Activated CD4-positive, alpha-beta T cell treated with anti-CD3 and anti-CD28 coated beads for 1 hour (primary cell): ENCODE data around the gene NABP1.

Experiments
- DNase-seq: peaks from one replicate; pipeline ENCODE4 v3.0.0-alpha.2; 2020

Gene NABP1

GRCh38 chr2:191686066-191686465, 8.1 kb downstream of the NABP1 start:
- DNase-seq, result no peak

DNA sequence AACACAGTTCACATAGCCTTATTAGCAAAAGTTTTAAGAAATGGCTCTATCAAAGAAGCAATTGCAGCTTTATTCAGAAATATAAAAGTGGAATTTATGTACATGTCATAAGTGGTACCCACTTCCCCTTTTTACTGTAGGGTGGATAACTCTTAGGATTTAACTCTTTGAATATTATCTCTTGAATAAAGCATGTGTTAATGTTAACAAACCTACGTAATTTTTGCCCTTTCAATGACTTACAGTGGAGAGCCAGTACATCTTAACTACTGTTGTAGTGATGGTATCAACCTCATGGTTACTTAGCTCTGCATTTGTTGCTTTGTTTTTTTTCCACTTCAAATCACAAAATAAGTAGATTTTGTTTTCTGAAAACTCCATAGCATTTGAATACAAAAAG, 8.8 kb downstream of the NABP1 start:
- no peak for DNase-seq

DNA sequence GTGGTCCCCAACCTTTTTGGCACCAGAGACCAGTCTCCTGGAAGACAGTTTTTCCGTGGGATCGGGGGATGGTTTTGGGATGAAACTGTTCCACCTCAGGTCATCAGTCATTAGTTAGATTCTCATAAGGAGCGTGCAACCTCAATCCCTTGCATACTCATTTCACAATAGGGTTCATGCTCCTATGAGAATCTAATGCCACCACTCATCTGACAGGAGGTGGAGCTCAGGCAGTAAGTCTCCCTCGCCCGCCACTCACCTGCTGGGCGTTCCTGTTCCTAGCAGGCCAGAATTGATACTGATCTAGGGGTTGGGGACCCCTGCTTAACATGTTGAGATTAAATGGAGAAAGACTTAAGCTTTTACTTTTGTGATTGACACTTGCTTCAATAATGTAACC, 9.9 kb downstream of the NABP1 start:
- DNase-seq, result no peak

DNA sequence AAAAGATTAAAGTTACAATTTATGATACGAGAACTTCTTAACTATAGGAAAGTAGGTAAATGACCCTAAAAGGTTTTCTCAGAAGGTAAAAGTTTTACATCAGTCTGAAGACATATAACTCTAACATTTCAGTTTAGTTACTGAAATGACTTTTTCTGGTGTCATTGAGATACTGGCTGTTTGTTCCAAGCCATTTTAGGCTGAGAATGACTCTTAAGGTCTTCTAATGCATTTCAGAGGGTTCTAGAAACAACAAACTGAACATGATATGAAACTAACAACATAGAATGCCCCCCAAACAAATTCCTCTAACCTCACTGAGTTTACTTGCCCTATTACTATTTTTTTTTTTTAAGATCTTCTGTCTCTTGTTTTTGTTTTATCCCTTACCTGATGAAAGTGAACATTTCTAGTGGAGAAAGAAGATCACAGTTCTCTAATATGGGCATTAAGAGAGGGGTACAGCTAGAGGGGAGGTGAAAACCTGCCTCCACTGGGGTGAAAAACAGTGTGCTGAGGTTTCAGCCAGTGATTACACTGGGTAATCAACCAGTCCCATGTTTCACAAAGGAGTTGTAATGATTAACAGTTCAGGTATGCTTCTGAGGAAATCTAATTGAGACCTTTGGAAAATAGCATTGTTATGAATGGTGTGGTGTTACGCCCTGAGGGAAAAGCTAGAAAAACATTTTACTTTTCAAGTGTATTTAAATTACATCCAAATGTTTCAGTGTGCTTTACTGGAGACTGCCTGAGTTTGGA, 11.2 kb downstream of the NABP1 start:
- no peak for DNase-seq

DNA sequence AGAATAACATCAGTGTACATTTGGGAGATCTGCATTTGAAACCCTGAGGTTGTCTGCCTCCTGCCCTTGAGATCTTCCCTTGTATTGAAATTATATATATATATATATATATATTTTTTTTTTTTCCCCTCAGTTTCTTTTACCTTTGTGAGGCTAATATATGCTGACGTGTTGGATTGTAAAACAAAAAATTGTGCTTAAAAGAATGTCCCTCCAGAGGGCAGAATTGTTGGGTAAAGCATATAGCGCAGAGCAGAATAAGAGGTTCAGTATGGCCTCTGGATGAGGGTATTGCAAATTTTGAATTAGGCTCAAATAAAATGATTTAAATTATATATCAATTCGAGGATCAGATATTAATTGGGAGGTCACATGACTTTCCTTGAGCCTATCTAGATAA, 12.4 kb downstream of the NABP1 start:
- DNase-seq, result no peak

- no peak for DNase-seq
Measured at GRCh38 chr2:191691016-191691735, 13.2 kb downstream of the NABP1 start.

- DNase-seq, result no peak
Measured at GRCh38 chr2:191691898-191692297, 14.0 kb downstream of the NABP1 start.

DNA sequence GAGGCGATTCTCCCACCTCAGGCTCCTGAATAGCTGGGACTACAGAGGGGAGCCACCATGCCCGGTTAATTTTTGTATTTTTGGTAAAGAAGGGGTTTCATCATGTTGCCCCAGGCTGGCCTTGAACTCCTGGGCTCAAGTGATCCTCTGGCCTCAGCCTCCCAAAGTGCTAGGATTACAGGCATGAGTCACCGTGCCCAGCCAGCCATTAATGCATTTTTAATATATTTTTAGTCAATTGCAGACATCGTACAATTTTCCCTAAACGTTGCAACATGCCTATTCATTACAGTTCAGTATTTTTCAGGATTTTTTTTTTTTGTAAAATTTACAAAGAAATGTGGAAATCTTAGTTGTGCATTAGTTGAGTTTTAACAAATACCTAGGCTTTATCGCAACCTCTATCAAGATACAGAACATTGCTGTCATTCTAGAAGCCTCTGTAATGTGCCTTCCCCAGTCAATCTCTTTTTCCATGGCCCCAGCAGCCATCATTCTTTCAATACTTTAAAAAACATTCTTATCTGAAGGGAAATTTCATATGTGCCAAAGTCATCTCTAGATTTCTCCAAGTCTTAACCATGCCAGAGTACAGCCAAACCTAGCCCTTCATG, 14.7 kb downstream of the NABP1 start:
- no peak for DNase-seq

DNA sequence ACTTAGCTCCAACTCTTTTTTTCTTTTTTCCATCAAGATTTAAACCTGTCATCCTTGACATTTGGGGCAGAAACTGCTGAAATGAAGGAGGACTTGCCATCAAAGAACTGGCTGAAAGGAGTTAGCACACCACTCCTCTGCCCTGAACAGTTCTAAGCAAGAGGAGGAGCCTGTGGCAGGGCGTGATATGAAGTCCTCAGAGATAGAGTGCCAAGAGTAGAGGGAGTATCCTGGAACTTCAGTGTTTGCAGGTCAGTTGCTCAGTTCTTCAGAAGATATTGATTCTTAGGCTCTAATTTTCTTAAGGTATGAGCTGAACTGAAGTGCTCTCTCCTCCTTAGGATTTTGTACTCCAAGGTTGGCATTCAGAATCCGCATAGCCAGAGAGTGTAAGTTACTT, 15.2 kb downstream of the NABP1 start:
- no peak for DNase-seq

DNA sequence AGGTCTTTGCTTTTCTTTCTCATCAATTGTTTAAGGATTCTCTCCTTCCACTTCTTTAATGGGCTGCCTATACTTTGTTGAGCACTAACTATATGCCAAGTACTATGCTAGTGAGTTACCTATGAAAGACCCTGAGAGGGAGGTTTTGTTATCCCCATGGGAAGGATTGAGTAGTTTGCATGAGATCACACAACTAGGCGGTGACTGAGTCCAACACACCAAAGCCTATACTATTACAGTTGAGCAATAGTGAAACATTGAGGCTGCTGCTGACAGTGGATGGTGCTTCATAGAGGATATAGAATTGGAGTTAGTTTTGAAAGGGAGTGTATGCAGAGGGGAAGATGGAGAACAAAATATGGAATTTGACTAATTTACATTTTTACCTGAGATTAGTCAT, 15.8 kb downstream of the NABP1 start:
- DNase-seq, result no peak

DNA sequence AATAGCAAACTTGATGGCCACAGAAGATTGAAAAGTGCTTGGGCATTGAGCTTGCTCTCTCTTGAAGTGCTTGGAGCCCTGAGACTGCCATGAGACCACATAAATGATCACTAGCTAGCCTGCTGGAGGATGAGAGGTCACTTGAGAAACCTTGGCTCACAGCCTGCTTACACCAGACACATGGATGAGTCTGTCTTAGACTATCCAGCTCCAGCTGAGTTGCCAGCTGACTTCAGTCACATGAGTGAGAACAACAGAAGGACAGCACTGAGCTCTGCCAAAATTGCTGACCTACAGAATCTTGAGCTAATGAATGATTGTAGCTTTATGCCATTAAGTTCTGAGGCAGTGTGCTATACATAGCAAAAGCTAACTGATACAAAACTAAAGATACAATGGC, 18.1 kb downstream of the NABP1 start:
- DNase-seq, result no peak

- DNase-seq, result no peak
Measured at GRCh38 chr2:191696966-191697365, 19.0 kb downstream of the NABP1 start.

DNA sequence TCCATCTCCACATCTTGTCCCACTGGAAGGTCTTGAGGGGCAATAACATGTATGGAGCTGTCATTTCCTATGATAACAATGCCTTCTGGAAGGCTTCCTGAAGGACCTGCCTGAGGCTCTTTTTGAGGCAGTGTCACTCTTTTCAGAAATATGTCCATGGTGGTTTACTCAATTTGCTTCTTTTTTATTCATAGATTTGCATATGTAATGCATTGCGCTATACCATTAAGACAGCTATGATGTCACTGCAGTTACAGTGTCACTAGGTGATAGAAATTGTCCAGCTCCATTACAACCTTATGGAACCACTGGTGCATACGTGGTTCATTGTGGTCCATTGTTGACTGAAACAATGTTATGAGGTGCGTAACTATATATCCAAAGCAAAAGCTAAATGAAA, 19.9 kb downstream of the NABP1 start:
- DNase-seq, result no peak

GRCh38 chr2:191699341-191699945, 21.5 kb downstream of the NABP1 start:
- DNase-seq, result no peak

DNA sequence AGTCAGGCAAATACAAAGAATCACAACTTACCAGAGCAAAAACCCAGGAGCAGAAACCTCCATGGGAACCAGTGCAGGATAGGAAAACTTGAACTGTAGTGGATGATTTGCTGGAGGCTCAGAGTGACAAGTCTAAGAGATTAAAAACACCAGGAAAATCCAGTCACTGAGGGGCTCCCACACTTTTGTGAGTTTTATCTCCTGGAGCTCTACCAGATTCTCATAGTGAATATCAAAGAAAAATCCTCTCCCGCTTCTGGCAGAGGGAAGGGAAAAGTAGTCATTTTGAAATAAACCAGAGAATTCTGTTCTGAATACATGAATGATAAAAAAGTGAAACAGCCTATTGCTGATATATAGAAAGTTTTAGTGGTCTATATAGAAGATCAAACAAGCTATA, 23.1 kb downstream of the NABP1 start:
- no peak for DNase-seq

- DNase-seq, result no peak
Measured at GRCh38 chr2:191701696-191702095, 23.8 kb downstream of the NABP1 start.

GRCh38 chr2:191703079-191703725, 25.3 kb downstream of the NABP1 start:
- no peak for DNase-seq

- DNase-seq, result no peak
Measured at GRCh38 chr2:191705084-191705483, 27.1 kb downstream of the NABP1 start.

GRCh38 chr2:191705701-191706100, 27.8 kb downstream of the NABP1 start:
- no peak for DNase-seq

GRCh38 chr2:191706791-191707190, 28.9 kb downstream of the NABP1 start:
- DNase-seq, result no peak

- no peak for DNase-seq
Measured at GRCh38 chr2:191707542-191707941, 29.6 kb downstream of the NABP1 start.

DNA sequence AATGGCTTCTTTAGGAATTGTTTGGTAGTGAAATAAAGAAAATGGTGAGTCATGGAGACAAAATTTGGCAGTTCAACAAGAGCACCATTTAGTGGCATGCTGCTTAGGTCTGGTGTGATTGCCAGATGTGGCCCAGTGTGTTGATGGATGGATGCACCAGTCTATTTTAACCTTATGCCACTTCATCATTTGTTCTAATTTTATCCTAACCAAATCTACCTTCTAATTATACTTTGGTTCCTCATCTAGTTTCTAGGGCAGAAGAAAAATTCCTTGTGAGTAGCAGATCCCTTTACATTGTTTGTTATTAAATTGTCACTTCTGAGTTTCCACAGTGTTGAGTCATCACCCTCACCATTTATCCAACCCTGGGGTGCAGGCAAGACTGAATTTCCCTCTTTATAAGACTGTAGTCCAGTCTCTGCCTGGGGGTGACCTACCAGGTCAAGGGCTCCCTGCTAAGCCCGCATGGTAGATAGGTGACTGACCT, 32.5 kb downstream of the NABP1 start:
- DNase-seq, result no peak

DNA sequence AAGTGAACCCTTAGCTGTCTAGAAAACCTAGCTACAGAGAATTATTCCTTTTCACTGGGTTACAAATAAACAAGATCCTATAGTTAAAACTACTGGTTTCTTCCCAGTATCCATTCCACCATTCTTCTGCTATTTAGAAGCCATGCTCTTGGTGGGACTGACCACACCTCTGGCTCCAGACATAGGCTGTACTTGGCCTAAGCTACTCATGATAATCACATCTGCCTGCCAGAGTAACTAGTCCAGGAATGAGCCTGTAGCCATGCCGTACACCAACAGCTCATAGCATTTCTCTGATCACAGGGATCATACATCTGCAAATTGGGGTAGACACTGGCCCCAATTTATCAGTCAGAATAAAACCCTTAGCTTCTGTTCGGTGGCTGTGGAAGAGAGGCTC, 33.7 kb downstream of the NABP1 start:
- no peak for DNase-seq
